Fibroblast of the aortic adventitia (primary cell): ENCODE data around the gene CAPN2. TPM values are rescaled to one million over a fixed set of nuclear protein-coding genes. Genes with fewer than 3 reads are reported as not detected.
"Not testable (repeated sequence)": the region's sequence is repeated elsewhere in the genome, so short reads cannot be mapped to it uniquely, and the experiment has no call there.

Source experiments
- DNase-seq: peaks from one replicate; pipeline ENCODE4 v3.0.0-alpha.2; 2010; ENCODE audit warnings: low read depth
- H3K4me3 ChIP-seq: 2 replicates; pipeline ENCODE4 v1.5.1; 2011; ENCODE audit warnings: low read depth, mild to moderate bottlenecking, control low read depth, low read length, moderate library complexity
- total RNA-seq: library from RNA; depleted of rRNA; stranded (reverse); fragments of >200 nt; gene quantifications from 2 replicates; pipeline ENCODE4 v1.2.3, GENCODE V29; 2012; ENCODE audit warnings: low replicate concordance
- TF ChIP-seq, protein P1 (sequence below): IDR thresholded peaks from 2 replicates; pipeline ENCODE4 v1.5.1; 2011; ENCODE audit warnings: mild to moderate bottlenecking, low read length, control low read depth, inconsistent platforms; ENCODE audit not compliant: insufficient read depth

Gene CAPN2
- total RNA-seq, 1 donor, result 481 TPM

DNA sequence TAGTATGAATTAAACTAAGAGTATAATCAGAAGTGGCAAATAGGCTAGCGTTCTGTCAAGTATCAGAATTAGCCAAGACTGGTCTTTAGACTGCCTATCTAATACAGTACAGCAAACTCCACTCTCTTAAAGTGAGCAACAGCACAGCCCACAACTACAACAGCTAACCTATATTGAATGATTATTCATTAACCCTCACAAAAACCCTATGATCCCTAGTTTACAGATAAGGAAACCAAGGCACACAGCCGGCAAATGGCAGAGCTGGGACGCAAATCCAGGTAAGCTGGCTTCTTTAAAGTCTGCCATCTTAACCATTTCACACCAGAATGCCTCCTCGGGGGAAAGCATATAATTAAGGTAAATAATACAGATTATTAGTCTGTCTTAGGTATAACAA is 81.4 kb downstream of the CAPN2 start:
- no peak overlapping the region for H3K4me3 ChIP-seq
- no peak for DNase-seq
- TF ChIP-seq, protein P1, sequence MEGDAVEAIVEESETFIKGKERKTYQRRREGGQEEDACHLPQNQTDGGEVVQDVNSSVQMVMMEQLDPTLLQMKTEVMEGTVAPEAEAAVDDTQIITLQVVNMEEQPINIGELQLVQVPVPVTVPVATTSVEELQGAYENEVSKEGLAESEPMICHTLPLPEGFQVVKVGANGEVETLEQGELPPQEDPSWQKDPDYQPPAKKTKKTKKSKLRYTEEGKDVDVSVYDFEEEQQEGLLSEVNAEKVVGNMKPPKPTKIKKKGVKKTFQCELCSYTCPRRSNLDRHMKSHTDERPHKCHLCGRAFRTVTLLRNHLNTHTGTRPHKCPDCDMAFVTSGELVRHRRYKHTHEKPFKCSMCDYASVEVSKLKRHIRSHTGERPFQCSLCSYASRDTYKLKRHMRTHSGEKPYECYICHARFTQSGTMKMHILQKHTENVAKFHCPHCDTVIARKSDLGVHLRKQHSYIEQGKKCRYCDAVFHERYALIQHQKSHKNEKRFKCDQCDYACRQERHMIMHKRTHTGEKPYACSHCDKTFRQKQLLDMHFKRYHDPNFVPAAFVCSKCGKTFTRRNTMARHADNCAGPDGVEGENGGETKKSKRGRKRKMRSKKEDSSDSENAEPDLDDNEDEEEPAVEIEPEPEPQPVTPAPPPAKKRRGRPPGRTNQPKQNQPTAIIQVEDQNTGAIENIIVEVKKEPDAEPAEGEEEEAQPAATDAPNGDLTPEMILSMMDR, result no peak

DNA sequence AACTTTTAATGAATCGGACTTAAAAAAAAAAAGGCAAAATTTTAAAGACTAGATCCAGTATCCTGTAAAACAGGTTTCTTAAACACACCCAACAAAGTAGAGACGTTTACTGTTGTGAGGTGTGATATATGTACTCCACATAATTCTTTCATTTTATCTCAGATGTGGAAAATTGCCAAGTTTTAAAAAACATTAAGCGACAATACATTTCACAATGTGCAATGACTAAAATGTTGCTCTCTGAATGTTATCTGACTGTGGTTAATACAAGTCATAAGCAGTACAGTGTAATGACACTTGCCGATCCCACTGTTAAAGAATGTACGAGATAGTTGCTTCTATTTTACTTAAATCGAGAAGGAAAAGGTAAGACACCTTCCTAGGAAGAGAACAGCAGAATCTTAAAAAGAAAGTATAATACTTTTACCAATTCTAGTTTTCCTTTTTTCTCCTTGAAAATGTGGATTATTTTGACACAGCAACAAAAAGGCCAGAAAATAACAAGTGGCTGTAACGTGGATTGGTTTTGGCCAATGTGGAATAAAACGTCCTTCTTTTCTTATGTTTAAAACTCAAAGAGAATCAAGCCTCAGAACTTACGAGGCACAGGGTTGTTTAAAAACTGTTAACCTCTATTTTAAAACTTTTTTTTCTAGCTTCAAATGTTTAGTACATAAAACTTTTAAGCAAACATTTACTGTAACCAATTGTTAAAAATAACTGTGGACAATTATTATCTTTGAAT is 82.0 kb downstream of the CAPN2 start:
- no peak for DNase-seq
- H3K4me3 ChIP-seq, result no peak overlapping the region
- TF ChIP-seq, protein P1, result no peak

- TF ChIP-seq, protein P1, result no peak
These were observed 83.9 kb downstream of the CAPN2 start for GRCh38 chr1:223796210-223796609.

GRCh38 chr1:223802032-223802431 is 89.7 kb downstream of the CAPN2 start:
- DNase-seq, result no peak
- TF ChIP-seq, protein P1, result no peak
- no peak overlapping the region for H3K4me3 ChIP-seq

More at GRCh38 chr1:223796210-223796609, 83.9 kb downstream of the CAPN2 start:
- no peak for DNase-seq
- H3K4me3 ChIP-seq, result no peak overlapping the region

GRCh38 chr1:223802602-223803001 is 90.3 kb downstream of the CAPN2 start:
- TF ChIP-seq, protein P1, result no peak
- no peak for DNase-seq
- no peak overlapping the region for H3K4me3 ChIP-seq

- TF ChIP-seq, protein P1, result no peak
- no peak for DNase-seq
- no peak overlapping the region for H3K4me3 ChIP-seq
These were observed 90.9 kb downstream of the CAPN2 start for GRCh38 chr1:223803211-223803610.

DNA sequence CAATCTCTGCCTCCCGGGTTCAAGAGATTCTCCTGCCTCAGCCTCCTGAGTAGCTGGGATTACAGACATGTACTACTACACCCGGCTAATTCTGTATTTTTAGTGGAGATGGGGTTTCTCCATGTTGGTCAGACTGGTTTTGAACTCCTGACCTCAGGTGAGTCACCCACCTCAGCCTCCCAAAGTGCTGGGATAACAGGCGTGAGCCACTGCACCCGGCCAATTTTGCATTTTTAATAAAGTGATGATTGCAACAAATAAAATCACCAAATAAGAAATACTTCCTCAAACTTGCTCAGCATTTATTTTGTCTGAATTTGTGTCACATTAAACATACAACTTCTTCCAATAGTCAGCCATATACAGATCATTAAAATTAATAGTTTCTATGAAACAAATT is 97.6 kb downstream of the CAPN2 start:
- DNase-seq, result not testable (repeated sequence)

More for the DNA sequence above, 97.6 kb downstream of the CAPN2 start:
- not testable (repeated sequence) for H3K4me3 ChIP-seq
